ENCODE measurements around the gene EIF3D.

DNA sequence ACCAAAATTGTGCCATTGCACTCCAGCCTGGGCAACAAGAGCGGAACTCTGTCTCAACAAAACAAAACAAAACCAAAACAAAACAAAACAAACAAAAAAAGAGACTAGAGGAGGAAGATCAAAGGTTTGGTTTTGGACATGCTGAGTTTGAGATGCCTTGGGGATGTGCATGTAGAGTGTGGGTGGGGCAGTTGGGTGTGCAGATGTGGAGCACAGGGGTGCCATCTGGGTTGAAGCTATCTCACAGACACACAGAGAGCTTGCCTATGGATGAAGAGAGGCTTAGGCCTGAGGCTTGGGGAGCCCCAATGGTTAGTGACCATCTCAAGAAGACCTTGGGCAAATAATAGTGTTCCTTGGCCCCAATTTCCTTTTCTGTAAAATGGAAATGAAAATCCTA lies 45.8 kb upstream of the EIF3D start:
- TF ChIP-seq, protein P1, sequence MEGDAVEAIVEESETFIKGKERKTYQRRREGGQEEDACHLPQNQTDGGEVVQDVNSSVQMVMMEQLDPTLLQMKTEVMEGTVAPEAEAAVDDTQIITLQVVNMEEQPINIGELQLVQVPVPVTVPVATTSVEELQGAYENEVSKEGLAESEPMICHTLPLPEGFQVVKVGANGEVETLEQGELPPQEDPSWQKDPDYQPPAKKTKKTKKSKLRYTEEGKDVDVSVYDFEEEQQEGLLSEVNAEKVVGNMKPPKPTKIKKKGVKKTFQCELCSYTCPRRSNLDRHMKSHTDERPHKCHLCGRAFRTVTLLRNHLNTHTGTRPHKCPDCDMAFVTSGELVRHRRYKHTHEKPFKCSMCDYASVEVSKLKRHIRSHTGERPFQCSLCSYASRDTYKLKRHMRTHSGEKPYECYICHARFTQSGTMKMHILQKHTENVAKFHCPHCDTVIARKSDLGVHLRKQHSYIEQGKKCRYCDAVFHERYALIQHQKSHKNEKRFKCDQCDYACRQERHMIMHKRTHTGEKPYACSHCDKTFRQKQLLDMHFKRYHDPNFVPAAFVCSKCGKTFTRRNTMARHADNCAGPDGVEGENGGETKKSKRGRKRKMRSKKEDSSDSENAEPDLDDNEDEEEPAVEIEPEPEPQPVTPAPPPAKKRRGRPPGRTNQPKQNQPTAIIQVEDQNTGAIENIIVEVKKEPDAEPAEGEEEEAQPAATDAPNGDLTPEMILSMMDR (IDR thresholded peaks at IDR 0.05) = no peak
- TF ChIP-seq POLR2A (IDR thresholded peaks at IDR 0.05) (no peak), POLR2AphosphoS5 (IDR thresholded peaks at IDR 0.05) (no peak)
